ENCODE data around the gene MTAP. TPM values are rescaled to one million over a fixed set of nuclear protein-coding genes. Genes with fewer than 3 reads are reported as not detected.

MTAP gene
- 10 to 100 TPM in 3 of 4 donors, 1 to 10 TPM in 1; 3.6 to 65.8 (median 39.4) TPM for total RNA-seq

- Histone ChIP-seq H3K9me3 (no peaks in the 10 kb centered on the region), H3K27ac (peak within 1 kb of the TSS; percentile 93 to 94), H3K4me1 (peaks cover 0 to 3% of the 10 kb centered on the region in 2 donors), H3K4me3 (peak within 1 kb of the TSS; percentile 68 to 92), H3K36me3 (no peaks in the 10 kb centered on the region), H3K27me3 (no peaks in the 10 kb centered on the region)
- TF ChIP-seq POLR2A (IDR thresholded peaks at IDR 0.05) = peak; percentile 56 to 81
- TF ChIP-seq, protein P1, sequence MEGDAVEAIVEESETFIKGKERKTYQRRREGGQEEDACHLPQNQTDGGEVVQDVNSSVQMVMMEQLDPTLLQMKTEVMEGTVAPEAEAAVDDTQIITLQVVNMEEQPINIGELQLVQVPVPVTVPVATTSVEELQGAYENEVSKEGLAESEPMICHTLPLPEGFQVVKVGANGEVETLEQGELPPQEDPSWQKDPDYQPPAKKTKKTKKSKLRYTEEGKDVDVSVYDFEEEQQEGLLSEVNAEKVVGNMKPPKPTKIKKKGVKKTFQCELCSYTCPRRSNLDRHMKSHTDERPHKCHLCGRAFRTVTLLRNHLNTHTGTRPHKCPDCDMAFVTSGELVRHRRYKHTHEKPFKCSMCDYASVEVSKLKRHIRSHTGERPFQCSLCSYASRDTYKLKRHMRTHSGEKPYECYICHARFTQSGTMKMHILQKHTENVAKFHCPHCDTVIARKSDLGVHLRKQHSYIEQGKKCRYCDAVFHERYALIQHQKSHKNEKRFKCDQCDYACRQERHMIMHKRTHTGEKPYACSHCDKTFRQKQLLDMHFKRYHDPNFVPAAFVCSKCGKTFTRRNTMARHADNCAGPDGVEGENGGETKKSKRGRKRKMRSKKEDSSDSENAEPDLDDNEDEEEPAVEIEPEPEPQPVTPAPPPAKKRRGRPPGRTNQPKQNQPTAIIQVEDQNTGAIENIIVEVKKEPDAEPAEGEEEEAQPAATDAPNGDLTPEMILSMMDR (IDR thresholded peaks at IDR 0.05) = no peak
- DNase-seq = peak; percentile 91 to 92
- intact Hi-C loops (cut with DNase I; ENCODE audit: low total_unique reads) = loop anchor here (10.0 kb wide), 1 partner anchor 468 kb away; the partner anchor contains the start of gene KLHL9
These were observed at the start of gene MTAP for GRCh38 chr9:21802418-21803000. Gene MTAP, plus strand, starts transcription at chr9:21802636. Its CDS starts 113 bp downstream, at chr9:21802749.

GRCh38 chr9:21753523-21753922, 48.9 kb upstream of the MTAP start:
- no peak for TF ChIP-seq POLR2A (IDR thresholded peaks at IDR 0.05)
- TF ChIP-seq, protein P1 (IDR thresholded peaks at IDR 0.05) = no peak
- H3K4me3 ChIP-seq = no peak overlapping the region
- intact Hi-C loops (cut with DNase I; ENCODE audit: low total_unique reads) = no loop called here
- no peak for DNase-seq
- no peak overlapping the region for H3K27ac ChIP-seq
- no peaks in the 10 kb centered on the region for H3K9me3 ChIP-seq
- no peaks in the 10 kb centered on the region for H3K36me3 ChIP-seq
- no peaks in the 10 kb centered on the region for H3K27me3 ChIP-seq
- no peaks in the 10 kb centered on the region for H3K4me1 ChIP-seq

DNA sequence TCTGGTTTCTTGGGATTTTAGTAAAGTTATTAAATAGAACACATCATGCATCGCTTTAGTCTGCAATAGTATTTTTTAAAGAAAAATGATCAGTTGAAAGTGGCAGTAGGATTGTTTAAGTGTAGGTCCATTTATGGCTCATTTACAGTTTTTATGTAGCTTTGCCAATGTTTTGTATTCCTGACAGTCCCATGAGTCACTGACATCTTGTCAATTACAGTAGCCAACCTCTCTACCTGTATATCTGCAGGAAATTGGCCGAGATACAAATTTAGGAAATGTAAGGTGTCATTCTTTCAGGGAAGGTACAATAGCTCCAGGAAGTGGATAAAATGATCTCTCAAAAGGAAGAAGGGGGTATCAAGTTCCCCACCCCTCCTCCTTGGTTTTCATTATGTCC, 47.7 kb upstream of the MTAP start:
- TF ChIP-seq, protein P1 (IDR thresholded peaks at IDR 0.05) = no peak
- TF ChIP-seq POLR2A (IDR thresholded peaks at IDR 0.05) = no peak
- Histone ChIP-seq H3K4me3 (no peak overlapping the region), H3K27me3 (no peaks in the 10 kb centered on the region), H3K4me1 (no peaks in the 10 kb centered on the region), H3K27ac (no peak overlapping the region), H3K36me3 (no peaks in the 10 kb centered on the region), H3K9me3 (no peaks in the 10 kb centered on the region)
- intact Hi-C loops (cut with DNase I; ENCODE audit: low total_unique reads) = no loop called here
- DNase-seq = no peak

- TF ChIP-seq, protein P1 (IDR thresholded peaks at IDR 0.05) = no peak
- no peak for TF ChIP-seq POLR2A (IDR thresholded peaks at IDR 0.05)
These were observed 43.9 kb upstream of the MTAP start for GRCh38 chr9:21758540-21758939.

DNA sequence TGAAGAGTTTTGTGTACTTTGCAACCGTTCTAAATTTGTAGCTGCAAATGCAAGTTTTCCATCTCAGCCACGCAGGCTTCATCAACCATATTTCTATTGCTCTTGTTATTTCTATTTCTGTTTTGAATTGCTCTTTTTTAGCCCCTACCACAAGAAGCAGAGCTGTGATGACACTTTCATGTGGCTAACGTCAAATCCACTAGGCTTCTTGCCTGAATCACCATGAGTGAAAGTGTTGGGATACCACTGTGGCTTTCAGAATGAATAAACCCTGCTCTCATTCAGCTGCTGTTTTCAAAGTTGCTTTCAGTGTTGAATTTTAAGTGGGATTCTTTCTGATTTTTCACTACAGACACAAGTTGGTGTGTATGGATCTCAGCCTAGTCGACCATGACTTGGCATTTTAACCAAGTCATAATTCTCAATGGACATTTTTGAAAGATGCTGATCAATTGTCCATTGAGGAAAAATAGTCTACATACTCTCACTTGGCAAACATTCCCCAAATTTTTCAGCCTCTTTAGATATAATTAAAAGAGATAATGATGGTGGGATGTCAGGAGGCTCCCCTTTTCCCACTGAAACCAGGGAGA, 41.0 kb upstream of the MTAP start:
- no peak overlapping the region for H3K4me3 ChIP-seq
- intact Hi-C loops (cut with DNase I; ENCODE audit: low total_unique reads) = no loop called here
- DNase-seq = no peak
- H3K27ac ChIP-seq = no peak overlapping the region
- H3K36me3 ChIP-seq = no peaks in the 10 kb centered on the region
- H3K9me3 ChIP-seq = no peaks in the 10 kb centered on the region
- no peak for TF ChIP-seq POLR2A (IDR thresholded peaks at IDR 0.05)
- TF ChIP-seq, protein P1 (IDR thresholded peaks at IDR 0.05) = no peak
- no peaks in the 10 kb centered on the region for H3K27me3 ChIP-seq
- no peaks in the 10 kb centered on the region for H3K4me1 ChIP-seq

More at GRCh38 chr9:21758540-21758939, 43.9 kb upstream of the MTAP start:
- Histone ChIP-seq H3K9me3 (no peaks in the 10 kb centered on the region), H3K27me3 (no peaks in the 10 kb centered on the region), H3K27ac (no peak overlapping the region), H3K4me1 (no peaks in the 10 kb centered on the region), H3K36me3 (no peaks in the 10 kb centered on the region), H3K4me3 (no peak overlapping the region)
- intact Hi-C loops (cut with DNase I; ENCODE audit: low total_unique reads) = no loop called here
- no peak for DNase-seq
